Panc1 (cell line): ENCODE measurements around the gene MYO1A. TPM values are rescaled to one million over a fixed set of nuclear protein-coding genes. Genes with fewer than 3 reads are reported as not detected.

Source experiments
- ATAC-seq: fragments of 200-7000 bp; cut with Tn5 transposase; 2 replicates; pipeline ENCODE4 v1.9.1; 2020; ENCODE audit warnings: mild to moderate bottlenecking, moderate library complexity
- BruUV-seq: library from RNA; stranded (reverse); fragments of 400-500 nt; replicated peaks from 2 replicates; lab custom pipeline; 2021; lab: Mats Ljungman, UMichigan
- CTCF ChIA-PET: fragments of 300-600 bp; sonication (Branson Sonifier 250); formaldehyde crosslinking; loops from one replicate; lab custom pipeline; 2022; ENCODE audit warnings: antibody characterized with exemption; lab: Charles Lee
- POLR2A ChIA-PET: fragments of 300-600 bp; sonication (Branson Sonifier 250); formaldehyde crosslinking; loops from one replicate; lab custom pipeline; 2022; ENCODE audit warnings: antibody characterized with exemption; lab: Charles Lee
- DNase-seq: peaks from one replicate; pipeline ENCODE4 v3.0.0-alpha.2; 2010; ENCODE audit warnings: low read depth, low spot score
- H3K27ac ChIP-seq: 2 replicates; pipeline ENCODE4 v1.5.1; 2011; ENCODE audit warnings: mild to moderate bottlenecking, low read length, inconsistent platforms
- H3K27me3 ChIP-seq: fragments of 200-500 bp; sonication (Bioruptor generic); 2 replicates; pipeline ENCODE4 v1.6.0; 2014; ENCODE audit warnings: low read length, inconsistent platforms; ENCODE audit not compliant: control insufficient read depth, insufficient read depth
- H3K36me3 ChIP-seq: fragments of 200-500 bp; sonication (Bioruptor generic); 2 replicates; pipeline ENCODE4 v1.5.1; 2014; ENCODE audit warnings: inconsistent platforms, mild to moderate bottlenecking, low read length, moderate library complexity; ENCODE audit not compliant: control insufficient read depth, insufficient read depth
- H3K4me1 ChIP-seq: 2 replicates; pipeline ENCODE4 v1.5.1; 2011; ENCODE audit warnings: inconsistent platforms, mild to moderate bottlenecking, low read length, moderate library complexity; ENCODE audit not compliant: control insufficient read depth, insufficient read depth
- H3K4me3 ChIP-seq, 2 experiments: 2 replicates each; pipeline ENCODE4 v1.5.1; 2011 to 2012; ENCODE audit warnings: low read depth in 2 of 2, low read length in 2 of 2, mild to moderate bottlenecking in 2 of 2, inconsistent platforms in 1 of 2, moderate library complexity in 1 of 2
- H3K9me3 ChIP-seq: fragments of 200-500 bp; sonication (Bioruptor generic); 2 replicates; pipeline ENCODE4 v1.5.1; 2014; ENCODE audit warnings: low read depth, mild to moderate bottlenecking, inconsistent platforms, low read length, moderate library complexity; ENCODE audit not compliant: control insufficient read depth, insufficient read depth
- CTCF ChIP-seq: fragments of 450-650 bp; IDR thresholded peaks from 2 replicates; pipeline ENCODE4 v1.5.1; 2017; ENCODE audit warnings: mild to moderate bottlenecking
- POLR2AphosphoS5 ChIP-seq: IDR thresholded peaks from 2 replicates; pipeline ENCODE4 v1.6.1; 2012; ENCODE audit warnings: mild to moderate bottlenecking, low read depth, low read length, moderate library complexity
- SIN3A ChIP-seq: IDR thresholded peaks from 2 replicates; pipeline ENCODE4 v1.6.1; 2012; ENCODE audit warnings: low read depth, mild to moderate bottlenecking, low read length, moderate library complexity, borderline replicate concordance; ENCODE audit not compliant: insufficient read depth
- TCF7L2 ChIP-seq: IDR thresholded peaks from 2 replicates; pipeline ENCODE4 v1.6.1; 2011; ENCODE audit warnings: mild to moderate bottlenecking, low read depth, low read length, inconsistent platforms
- in situ Hi-C: cut with HindIII; loops from 2 replicates; pipeline ENCODE4 v1.10.0; 2016; ENCODE audit warnings: low sequenced_read_pairs, low pct_unique_long_range_greater_than_20kb
- intact Hi-C: fragments of 100-400 bp; cut with micrococcal nuclease; formaldehyde crosslinking; loops from one replicate; pipeline ENCODE4 v1.10.0; 2022; ENCODE audit not compliant: unreplicated experiment
- total RNA-seq: library from RNA; stranded (reverse); gene quantifications from one replicate; pipeline ENCODE4 v1.2.1, GENCODE V29; 2021; ENCODE audit not compliant: unreplicated experiment
- TF ChIP-seq, protein P1 (sequence below), 2 experiments: IDR thresholded peaks; 2 replicates each; pipeline ENCODE4 v1.6.1; 2011 to 2012; ENCODE audit warnings: low read depth in 2 of 2, control low read depth in 1 of 2, low read length in 1 of 2, mild to moderate bottlenecking in 1 of 2, moderate library complexity in 1 of 2; ENCODE audit not compliant: insufficient read depth in 1 of 2

Gene MYO1A
- total RNA-seq, 1 experiment from 2014 or later, result not detected

DNA sequence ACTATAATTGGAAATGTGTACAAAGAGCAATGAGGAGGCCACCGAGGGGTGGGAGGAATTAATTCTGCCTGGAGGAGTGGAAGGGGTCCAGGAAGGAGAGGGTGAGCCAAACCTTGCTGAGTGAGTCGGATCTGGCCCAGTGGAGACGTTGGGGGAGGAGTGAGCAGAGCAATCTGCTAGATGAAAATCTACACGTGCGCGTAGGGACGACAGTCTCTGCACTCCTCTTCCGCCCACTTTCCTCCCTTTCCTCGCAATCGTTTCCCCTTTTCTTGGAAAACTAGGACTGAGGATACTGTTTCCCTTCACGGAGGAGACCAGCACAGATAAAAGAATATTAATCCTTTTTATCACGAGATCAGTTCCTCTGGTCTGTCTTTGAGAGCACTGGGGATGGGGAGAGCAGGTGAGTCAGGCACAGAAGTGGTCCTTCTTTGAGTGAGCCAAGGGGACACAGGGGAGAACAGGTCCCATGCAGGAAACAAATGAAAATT is 36.1 kb upstream of the MYO1A start:
- Histone ChIP-seq H3K9me3 (no peaks in the 10 kb centered on the region), H3K4me1 (peaks cover 19% of the 10 kb centered on the region), H3K27me3 (no peaks in the 10 kb centered on the region), H3K27ac (peak overlapping the region; percentile 90), H3K4me3 (peak overlapping the region; percentile 88 to 91), H3K36me3 (peaks cover 5% of the 10 kb centered on the region; the same call in 1 of the 2 replicates)
- CTCF ChIA-PET, result no interaction called here
- in situ Hi-C loops (no loop called here), intact Hi-C loops (no loop called here)
- TSS peak; percentile 72 for BruUV-seq
- no peak for ATAC-seq
- DNase-seq, result no peak
- no peak for TF ChIP-seq SIN3A
- no peak for TF ChIP-seq TCF7L2
- TF ChIP-seq, protein P1, sequence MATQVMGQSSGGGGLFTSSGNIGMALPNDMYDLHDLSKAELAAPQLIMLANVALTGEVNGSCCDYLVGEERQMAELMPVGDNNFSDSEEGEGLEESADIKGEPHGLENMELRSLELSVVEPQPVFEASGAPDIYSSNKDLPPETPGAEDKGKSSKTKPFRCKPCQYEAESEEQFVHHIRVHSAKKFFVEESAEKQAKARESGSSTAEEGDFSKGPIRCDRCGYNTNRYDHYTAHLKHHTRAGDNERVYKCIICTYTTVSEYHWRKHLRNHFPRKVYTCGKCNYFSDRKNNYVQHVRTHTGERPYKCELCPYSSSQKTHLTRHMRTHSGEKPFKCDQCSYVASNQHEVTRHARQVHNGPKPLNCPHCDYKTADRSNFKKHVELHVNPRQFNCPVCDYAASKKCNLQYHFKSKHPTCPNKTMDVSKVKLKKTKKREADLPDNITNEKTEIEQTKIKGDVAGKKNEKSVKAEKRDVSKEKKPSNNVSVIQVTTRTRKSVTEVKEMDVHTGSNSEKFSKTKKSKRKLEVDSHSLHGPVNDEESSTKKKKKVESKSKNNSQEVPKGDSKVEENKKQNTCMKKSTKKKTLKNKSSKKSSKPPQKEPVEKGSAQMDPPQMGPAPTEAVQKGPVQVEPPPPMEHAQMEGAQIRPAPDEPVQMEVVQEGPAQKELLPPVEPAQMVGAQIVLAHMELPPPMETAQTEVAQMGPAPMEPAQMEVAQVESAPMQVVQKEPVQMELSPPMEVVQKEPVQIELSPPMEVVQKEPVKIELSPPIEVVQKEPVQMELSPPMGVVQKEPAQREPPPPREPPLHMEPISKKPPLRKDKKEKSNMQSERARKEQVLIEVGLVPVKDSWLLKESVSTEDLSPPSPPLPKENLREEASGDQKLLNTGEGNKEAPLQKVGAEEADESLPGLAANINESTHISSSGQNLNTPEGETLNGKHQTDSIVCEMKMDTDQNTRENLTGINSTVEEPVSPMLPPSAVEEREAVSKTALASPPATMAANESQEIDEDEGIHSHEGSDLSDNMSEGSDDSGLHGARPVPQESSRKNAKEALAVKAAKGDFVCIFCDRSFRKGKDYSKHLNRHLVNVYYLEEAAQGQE (IDR thresholded peaks at IDR 0.05; ENCODE audit: insufficient read depth in 1 of 2, low read depth in 2 of 2, low read length in 1 of 2), result no peak
- no peak for TF ChIP-seq CTCF
- no peak for TF ChIP-seq POLR2AphosphoS5
- POLR2A ChIA-PET, result no interaction called here

- in situ Hi-C loops, result no loop called here
- no peaks in the 10 kb centered on the region for H3K27me3 ChIP-seq
- no peaks in the 10 kb centered on the region for H3K9me3 ChIP-seq
- DNase-seq (no peak), ATAC-seq (no peak)
- ChIA-PET CTCF (interaction anchor here (0.7 kb wide), 1 partner anchor 18 kb away, joined by 4 read pairs; no protein-coding TSS in a partner anchor), POLR2A (no interaction called here)
- TF ChIP-seq, protein P1 (IDR thresholded peaks at IDR 0.05; ENCODE audit: insufficient read depth in 1 of 2, low read depth in 2 of 2, low read length in 1 of 2), result no peak
- TF ChIP-seq SIN3A (no peak), POLR2AphosphoS5 (no peak), CTCF (no peak), TCF7L2 (no peak)
- no TSS peak for BruUV-seq
- H3K27ac ChIP-seq, result no peak overlapping the region
- intact Hi-C loops, result no loop called here
- H3K4me3 ChIP-seq, result no peak overlapping the region
- no peaks in the 10 kb centered on the region for H3K36me3 ChIP-seq
- H3K4me1 ChIP-seq, result 0 out of 2 replicates have a peak, but pooled peaks cover under 1% of the 10 kb centered on the region
Measured at GRCh38 chr12:57080855-57081254, 30.9 kb upstream of the MYO1A start.
